Upper lobe of left lung (tissue), 4 donors: ENCODE measurements around the gene PKHD1.

Experiments used
- CTCF ChIP-seq, 6 experiments: fragments of 450-650 bp in 4 of 6; fragments of 200-600 bp in 2 of 6; sonication (generic) in 2 of 6; IDR thresholded peaks; one replicate each; pipeline ENCODE4 v1.5.1; 2016 to 2019; ENCODE audit warnings: antibody characterized with exemption in 6 of 6
- POLR2AphosphoS5 ChIP-seq, 2 donors: sonication (generic); formaldehyde crosslinking; IDR thresholded peaks; one replicate each; pipeline ENCODE4 v1.5.1; 2017; ENCODE audit warnings: antibody characterized with exemption in 2 of 2

GRCh38 chr6:51854876-51855275, 232.5 kb downstream of the PKHD1 start:
- no peak for TF ChIP-seq CTCF (IDR thresholded peaks at IDR 0.05)
- no peak for TF ChIP-seq POLR2AphosphoS5 (IDR thresholded peaks at IDR 0.05)
